ENCODE measurements around the gene CACNA2D2. TPM values are rescaled to one million over a fixed set of nuclear protein-coding genes. Genes with fewer than 3 reads are reported as not detected.

The CACNA2D2 gene
- total RNA-seq, 5 donors from 2014 or later (not counting 1 experiment from before 2014, with no cell fraction given): 2.6 to 8.9 (median 4.1) TPM

GRCh38 chr3:50355829-50356552 is 147.4 kb downstream of the CACNA2D2 start:
- Histone ChIP-seq H3K4me3 (ENCODE audit: control insufficient read depth in 1 of 2, extremely low read depth in 1 of 2, low read length in 1 of 2) (no peak overlapping the region), H3K4me1 (ENCODE audit: control insufficient read depth in 1 of 2, extremely low read depth in 1 of 2, insufficient read depth in 2 of 2, low read length in 2 of 2) (peaks cover 32 to 60% of the 10 kb centered on the region in 2 experiments), H3K27ac (ENCODE audit: low read length) (no peak overlapping the region), H3K27me3 (replicated peaks in 1 of 2; ENCODE audit: control insufficient read depth in 2 of 2, extremely low read depth in 1 of 2, insufficient read depth in 2 of 2, low read length in 1 of 2) (no peaks in the 10 kb centered on the region), H3K36me3 (ENCODE audit: control insufficient read depth in 2 of 2, extremely low read depth in 1 of 2, insufficient read depth in 1 of 2, low read length in 1 of 2) (peaks cover 6 to 45% of the 10 kb centered on the region in 2 donors), H3K9me3 (no peaks in the 10 kb centered on the region)
- WGBS (ENCODE audit: insufficient coverage): 92% methylated on average over 4 of the region's 5 CpGs
- ChIA-PET POLR2A (no interaction called here), CTCF (interaction anchor here in 1 of 2 donors (0.6 to 0.8 kb wide), 2 partner anchors 9 to 1701 kb away, joined by 3 to 4 read pairs; no protein-coding TSS in a partner anchor)
- Mint-ChIP-seq H3K4me1 (peaks cover 55 to 62% (median 57%) of the 10 kb centered on the region in 3 donors), H3K36me3 (peaks cover 10% of the 10 kb centered on the region), H3K27me3 (no peaks in the 10 kb centered on the region), H3K27ac (peak overlapping the region in 1 of 2 donors; percentile 27), H3K4me3 (peak overlapping the region in 2 of 3 donors; percentile 9 to 96), H3K9me3 (no peaks in the 10 kb centered on the region)
- ATAC-seq (replicated peaks in 1 of 4) (no peak), DNase-seq (no peak)

- Histone ChIP-seq H3K9me3 (no peaks in the 10 kb centered on the region), H3K4me1 (ENCODE audit: control insufficient read depth in 1 of 2, extremely low read depth in 1 of 2, insufficient read depth in 2 of 2, low read length in 2 of 2) (peaks cover 36 to 67% of the 10 kb centered on the region in 2 experiments), H3K4me3 (ENCODE audit: control insufficient read depth in 1 of 2, extremely low read depth in 1 of 2, low read length in 1 of 2) (no peak overlapping the region), H3K27ac (ENCODE audit: low read length) (no peak overlapping the region), H3K36me3 (ENCODE audit: control insufficient read depth in 2 of 2, extremely low read depth in 1 of 2, insufficient read depth in 1 of 2, low read length in 1 of 2) (peaks cover 6 to 45% of the 10 kb centered on the region in 2 donors), H3K27me3 (replicated peaks in 1 of 2; ENCODE audit: control insufficient read depth in 2 of 2, extremely low read depth in 1 of 2, insufficient read depth in 2 of 2, low read length in 1 of 2) (no peaks in the 10 kb centered on the region)
- peak overlapping the region in 1 of 2 donors; percentile 4 for H3K27ac Mint-ChIP-seq
- peaks cover 13% of the 10 kb centered on the region for H3K36me3 Mint-ChIP-seq
- no peak for DNase-seq
- no peak for ATAC-seq (replicated peaks in 1 of 4)
- POLR2A ChIA-PET: no interaction called here
- CTCF ChIA-PET: no interaction called here
- WGBS (ENCODE audit: insufficient coverage): 95% methylated on average over 5 of the region's 7 CpGs
- H3K9me3 Mint-ChIP-seq: no peaks in the 10 kb centered on the region
- no peaks in the 10 kb centered on the region for H3K27me3 Mint-ChIP-seq
- H3K4me3 Mint-ChIP-seq: no peak overlapping the region
- H3K4me1 Mint-ChIP-seq: peaks cover 65 to 70% (median 66%) of the 10 kb centered on the region in 3 donors
Measured at GRCh38 chr3:50354850-50355249, 148.6 kb downstream of the CACNA2D2 start.

- Histone ChIP-seq H3K4me3 (ENCODE audit: control insufficient read depth in 1 of 2, extremely low read depth in 1 of 2, low read length in 1 of 2) (no peak overlapping the region), H3K27ac (ENCODE audit: low read length) (no peak overlapping the region), H3K4me1 (ENCODE audit: control insufficient read depth in 1 of 2, extremely low read depth in 1 of 2, insufficient read depth in 2 of 2, low read length in 2 of 2) (peaks cover 42 to 70% of the 10 kb centered on the region in 2 experiments), H3K27me3 (replicated peaks in 1 of 2; ENCODE audit: control insufficient read depth in 2 of 2, extremely low read depth in 1 of 2, insufficient read depth in 2 of 2, low read length in 1 of 2) (no peaks in the 10 kb centered on the region), H3K36me3 (ENCODE audit: control insufficient read depth in 2 of 2, extremely low read depth in 1 of 2, insufficient read depth in 1 of 2, low read length in 1 of 2) (peaks cover 6 to 45% of the 10 kb centered on the region in 2 donors), H3K9me3 (no peaks in the 10 kb centered on the region)
- no peaks in the 10 kb centered on the region for H3K27me3 Mint-ChIP-seq
- H3K9me3 Mint-ChIP-seq: no peaks in the 10 kb centered on the region
- WGBS (ENCODE audit: insufficient coverage): 88% methylated on average over 4 of the region's 5 CpGs
- ChIA-PET CTCF (interaction anchor here (0.6 to 0.7 kb wide), 3 partner anchors 31 to 222 kb away, joined by 3 to 5 read pairs (median 3); no protein-coding TSS in a partner anchor), POLR2A (no interaction called here)
- H3K36me3 Mint-ChIP-seq: peaks cover 13% of the 10 kb centered on the region
- DNase-seq (no peak), ATAC-seq (replicated peaks in 1 of 4) (no peak)
- peak overlapping the region in 1 of 2 donors; percentile 5 for H3K27ac Mint-ChIP-seq
- no peak overlapping the region for H3K4me3 Mint-ChIP-seq
- peaks cover 64 to 70% (median 65%) of the 10 kb centered on the region in 3 donors for H3K4me1 Mint-ChIP-seq
Measured at GRCh38 chr3:50354186-50354764, 149.2 kb downstream of the CACNA2D2 start.

GRCh38 chr3:50353245-50354004 is 150.0 kb downstream of the CACNA2D2 start:
- CTCF ChIA-PET: interaction anchor here in 1 of 2 donors (0.7 kb wide), 1 partner anchor 30 kb away, joined by 3 read pairs; no protein-coding TSS in a partner anchor
- Histone ChIP-seq H3K4me3 (ENCODE audit: control insufficient read depth in 1 of 2, extremely low read depth in 1 of 2, low read length in 1 of 2) (no peak overlapping the region), H3K9me3 (no peaks in the 10 kb centered on the region), H3K27me3 (replicated peaks in 1 of 2; ENCODE audit: control insufficient read depth in 2 of 2, extremely low read depth in 1 of 2, insufficient read depth in 2 of 2, low read length in 1 of 2) (no peaks in the 10 kb centered on the region), H3K4me1 (ENCODE audit: control insufficient read depth in 1 of 2, extremely low read depth in 1 of 2, insufficient read depth in 2 of 2, low read length in 2 of 2) (peaks cover 39 to 70% of the 10 kb centered on the region in 2 experiments), H3K36me3 (ENCODE audit: control insufficient read depth in 2 of 2, extremely low read depth in 1 of 2, insufficient read depth in 1 of 2, low read length in 1 of 2) (peaks cover 6 to 52% of the 10 kb centered on the region in 2 donors), H3K27ac (ENCODE audit: low read length) (no peak overlapping the region)
- H3K27me3 Mint-ChIP-seq: no peaks in the 10 kb centered on the region
- 99% methylated on average over 10 of the region's 12 CpGs for WGBS (ENCODE audit: insufficient coverage)
- H3K4me3 Mint-ChIP-seq: no peak overlapping the region
- H3K36me3 Mint-ChIP-seq: peaks cover 20% of the 10 kb centered on the region
- no peak overlapping the region for H3K27ac Mint-ChIP-seq
- peaks cover 68 to 74% (median 71%) of the 10 kb centered on the region in 3 donors for H3K4me1 Mint-ChIP-seq
- DNase-seq (no peak), ATAC-seq (replicated peaks in 1 of 4) (no peak)
- POLR2A ChIA-PET: no interaction called here
- no peaks in the 10 kb centered on the region for H3K9me3 Mint-ChIP-seq

DNA sequence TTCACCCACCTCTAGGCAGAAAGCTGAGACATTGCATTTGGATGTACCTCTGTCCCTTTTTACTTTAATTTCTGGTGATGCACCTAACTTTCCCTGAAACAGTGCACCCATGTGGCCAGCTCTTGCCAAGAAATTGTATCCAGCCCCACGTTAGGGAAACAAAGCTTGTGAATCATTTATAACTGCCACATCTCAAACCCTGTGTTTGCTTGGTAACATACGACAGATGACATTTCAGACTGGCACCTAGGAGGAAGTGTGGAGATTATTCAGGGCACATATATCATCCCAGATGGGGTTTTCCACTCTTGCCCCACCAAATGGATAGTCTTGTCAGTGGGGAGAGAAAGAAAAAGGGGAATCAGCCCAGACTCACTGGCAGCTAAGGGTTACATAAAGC is 150.7 kb downstream of the CACNA2D2 start:
- Histone ChIP-seq H3K4me1 (ENCODE audit: control insufficient read depth in 1 of 2, extremely low read depth in 1 of 2, insufficient read depth in 2 of 2, low read length in 2 of 2) (peaks cover 33 to 70% of the 10 kb centered on the region in 2 experiments), H3K36me3 (ENCODE audit: control insufficient read depth in 2 of 2, extremely low read depth in 1 of 2, insufficient read depth in 1 of 2, low read length in 1 of 2) (peaks cover 6 to 58% of the 10 kb centered on the region in 2 donors), H3K9me3 (no peaks in the 10 kb centered on the region), H3K4me3 (ENCODE audit: control insufficient read depth in 1 of 2, extremely low read depth in 1 of 2, low read length in 1 of 2) (no peak overlapping the region), H3K27ac (ENCODE audit: low read length) (no peak overlapping the region), H3K27me3 (replicated peaks in 1 of 2; ENCODE audit: control insufficient read depth in 2 of 2, extremely low read depth in 1 of 2, insufficient read depth in 2 of 2, low read length in 1 of 2) (no peaks in the 10 kb centered on the region)
- WGBS (ENCODE audit: insufficient coverage): 0% methylated on average over 1 of the region's 2 CpGs
- Mint-ChIP-seq H3K27me3 (no peaks in the 10 kb centered on the region), H3K4me1 (peaks cover 68 to 74% (median 71%) of the 10 kb centered on the region in 3 donors), H3K36me3 (peaks cover 21% of the 10 kb centered on the region), H3K27ac (peak overlapping the region in 1 of 2 donors; percentile 16), H3K4me3 (no peak overlapping the region), H3K9me3 (no peaks in the 10 kb centered on the region)
- ChIA-PET CTCF (interaction anchor here in 1 of 2 donors (0.7 kb wide), 1 partner anchor 1901 kb away, joined by 10 read pairs; no protein-coding TSS in a partner anchor), POLR2A (no interaction called here)
- DNase-seq (no peak), ATAC-seq (replicated peaks in 1 of 4) (no peak)

DNA sequence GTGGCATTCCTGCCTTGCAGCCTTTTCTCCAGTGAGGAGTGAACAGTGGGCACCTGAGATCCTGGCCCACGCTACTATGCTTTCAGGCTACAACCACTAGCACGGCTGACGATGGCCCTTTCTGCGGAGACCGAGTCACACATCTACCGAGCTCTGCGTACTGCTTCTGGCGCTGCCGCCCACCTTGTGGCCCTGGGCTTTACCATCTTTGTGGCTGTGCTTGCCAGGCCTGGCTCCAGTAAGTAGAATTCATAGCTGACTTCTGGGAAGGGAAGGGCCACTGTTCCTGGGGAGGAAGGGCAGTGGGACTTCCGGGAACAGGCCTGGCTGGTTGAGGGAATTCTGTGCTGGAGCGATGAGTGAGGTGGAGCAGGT is 152.1 kb downstream of the CACNA2D2 start:
- Histone ChIP-seq H3K27ac (ENCODE audit: low read length) (peak overlapping the region; percentile 89), H3K4me3 (ENCODE audit: control insufficient read depth in 1 of 2, extremely low read depth in 1 of 2, low read length in 1 of 2) (peak overlapping the region; percentile 88 to 96), H3K27me3 (replicated peaks in 1 of 2; ENCODE audit: control insufficient read depth in 2 of 2, extremely low read depth in 1 of 2, insufficient read depth in 2 of 2, low read length in 1 of 2) (no peaks in the 10 kb centered on the region), H3K4me1 (ENCODE audit: control insufficient read depth in 1 of 2, extremely low read depth in 1 of 2, insufficient read depth in 2 of 2, low read length in 2 of 2) (peaks cover 23 to 69% of the 10 kb centered on the region in 2 experiments), H3K9me3 (no peaks in the 10 kb centered on the region), H3K36me3 (ENCODE audit: control insufficient read depth in 2 of 2, extremely low read depth in 1 of 2, insufficient read depth in 1 of 2, low read length in 1 of 2) (peaks cover 6 to 56% of the 10 kb centered on the region in 2 donors)
- DNase-seq: no peak
- Mint-ChIP-seq H3K4me3 (peak overlapping the region; percentile 94 to 99 (median 97)), H3K27me3 (no peaks in the 10 kb centered on the region), H3K27ac (peak overlapping the region; percentile 99 to 100), H3K36me3 (peaks cover 21% of the 10 kb centered on the region), H3K4me1 (peaks cover 62 to 71% (median 67%) of the 10 kb centered on the region in 3 donors), H3K9me3 (no peaks in the 10 kb centered on the region)
- 51% methylated on average over 7 of the region's 11 CpGs for WGBS (ENCODE audit: insufficient coverage)
- CTCF ChIA-PET: interaction anchor here (0.5 to 2.1 kb wide), 4 partner anchors 8 to 156 kb away, joined by 3 to 10 read pairs (median 6); partner anchors contain the start of genes HYAL3 (in 1 of the 2), NAA80 (in 1 of the 2) and TMEM115 (in 1 of the 2)
- POLR2A ChIA-PET: interaction anchor here in 1 of 2 donors (0.7 kb wide), 1 partner anchor 9 kb away, joined by 3 read pairs; no protein-coding TSS in a partner anchor
- no peak for ATAC-seq (replicated peaks in 1 of 4)
